GM23338 (cell line): Measurements from ENCODE around the gene CDON. TPM values are rescaled to one million over a fixed set of nuclear protein-coding genes. Genes with fewer than 3 reads are reported as not detected.

Source experiments
- ATAC-seq: fragments of 200-7000 bp; cut with Tn5 transposase; 3 replicates; pipeline ENCODE4 v1.9.1; 2020
- DNase-seq: peaks from one replicate; pipeline ENCODE4 v3.0.0-alpha.2; 2015; ENCODE audit warnings: low spot score
- H2AFZ ChIP-seq: fragments of 200-600 bp; sonication (generic); 2 replicates; pipeline ENCODE4 v1.8.0; 2016; ENCODE audit warnings: antibody characterized with exemption, mild to moderate bottlenecking, moderate library complexity
- H3F3A ChIP-seq: fragments of 200-600 bp; sonication (generic); replicated peaks from 2 replicates; pipeline ENCODE4 v1.8.0; 2017; ENCODE audit warnings: antibody characterized with exemption, mixed run types, low read depth
- H3K27ac ChIP-seq: fragments of 200-600 bp; sonication (generic); 2 replicates; pipeline ENCODE4 v1.6.1; 2016; ENCODE audit warnings: low read depth
- H3K27me3 ChIP-seq: fragments of 200-600 bp; sonication (generic); 2 replicates; pipeline ENCODE4 v1.8.0; 2016; ENCODE audit warnings: mild to moderate bottlenecking, mixed run types, moderate library complexity; ENCODE audit not compliant: insufficient read depth
- H3K36me3 ChIP-seq: fragments of 200-600 bp; sonication (generic); 2 replicates; pipeline ENCODE4 v1.8.0; 2016; ENCODE audit warnings: mild to moderate bottlenecking; ENCODE audit not compliant: insufficient read depth
- H3K4me1 ChIP-seq: fragments of 200-600 bp; sonication (generic); 2 replicates; pipeline ENCODE4 v1.8.0; 2016; ENCODE audit warnings: mild to moderate bottlenecking, moderate library complexity; ENCODE audit not compliant: insufficient read depth
- H3K4me2 ChIP-seq: fragments of 200-600 bp; sonication (generic); 2 replicates; pipeline ENCODE4 v1.7.1; 2017; ENCODE audit warnings: mixed run types
- H3K4me3 ChIP-seq: fragments of 200-600 bp; sonication (generic); 2 replicates; pipeline ENCODE4 v1.6.1; 2016; ENCODE audit warnings: mixed run types
- H3K79me2 ChIP-seq: fragments of 200-600 bp; sonication (generic); replicated peaks from 2 replicates; pipeline ENCODE4 v1.8.0; 2017; ENCODE audit warnings: mild to moderate bottlenecking; ENCODE audit not compliant: insufficient read depth
- H3K9me2 ChIP-seq: fragments of 200-600 bp; sonication (generic); 2 replicates; pipeline ENCODE4 v1.8.0; 2017; ENCODE audit not compliant: insufficient read depth
- H4K20me1 ChIP-seq: fragments of 200-600 bp; sonication (generic); replicated peaks from 2 replicates; pipeline ENCODE4 v1.8.0; 2017; ENCODE audit warnings: mild to moderate bottlenecking; ENCODE audit not compliant: insufficient read depth
- H3K27ac Mint-ChIP-seq: 2 replicates; pipeline ENCODE4 v1.8.0; 2020; ENCODE audit warnings: inconsistent platforms, mild to moderate bottlenecking, moderate library complexity, mixed read lengths
- H3K27me3 Mint-ChIP-seq: 3 replicates; pipeline ENCODE4 v1.8.0; 2022; ENCODE audit warnings: low read depth, mild to moderate bottlenecking, moderate library complexity, mixed read lengths, inconsistent platforms; ENCODE audit not compliant: insufficient read depth, poor library complexity
- H3K36me3 Mint-ChIP-seq: 3 replicates; pipeline ENCODE4 v1.8.0; 2021; ENCODE audit warnings: low read depth, mild to moderate bottlenecking, inconsistent platforms, moderate library complexity, mixed read lengths
- H3K4me1 Mint-ChIP-seq: 3 replicates; pipeline ENCODE4 v1.8.0; 2020; ENCODE audit warnings: mild to moderate bottlenecking, inconsistent platforms, mixed read lengths
- H3K4me3 Mint-ChIP-seq: 3 replicates; pipeline ENCODE4 v1.8.0; 2021; ENCODE audit warnings: moderate library complexity, mild to moderate bottlenecking, inconsistent platforms, mixed read lengths
- H3K9me3 Mint-ChIP-seq: 3 replicates; pipeline ENCODE4 v1.8.0; 2020; ENCODE audit warnings: moderate library complexity, mild to moderate bottlenecking, inconsistent platforms, mixed read lengths
- CREB1 ChIP-seq: fragments of 250-450 bp; sonication (Bioruptor Pico); IDR thresholded peaks from 2 replicates; pipeline ENCODE4 v1.5.0; 2020; ENCODE audit warnings: low read depth, mild to moderate bottlenecking, moderate library complexity
- JUNB ChIP-seq: IDR thresholded peaks from one replicate; pipeline ENCODE4 v1.6.1; 2016; ENCODE audit warnings: antibody characterized with exemption; ENCODE audit not compliant: unreplicated experiment
- NANOG ChIP-seq: IDR thresholded peaks from 2 replicates; pipeline ENCODE4 v1.6.1; 2016; ENCODE audit warnings: antibody characterized with exemption, borderline replicate concordance
- POLR2AphosphoS5 ChIP-seq: IDR thresholded peaks from 2 replicates; pipeline ENCODE4 v1.6.1; 2016; ENCODE audit warnings: antibody characterized with exemption, low read depth
- STAT1 ChIP-seq: IDR thresholded peaks from one replicate; pipeline ENCODE4 v1.6.1; 2016; ENCODE audit warnings: antibody characterized with exemption; ENCODE audit not compliant: unreplicated experiment
- ZNF114 ChIP-seq: fragments of 250-450 bp; sonication (Bioruptor Pico); IDR thresholded peaks from 2 replicates; pipeline ENCODE4 v1.5.0; 2020; ENCODE audit warnings: mild to moderate bottlenecking, moderate library complexity
- ZNF331 ChIP-seq: fragments of 250-450 bp; sonication (Bioruptor Pico); IDR thresholded peaks from 2 replicates; pipeline ENCODE4 v1.5.0; 2020; ENCODE audit warnings: low read depth, mild to moderate bottlenecking, moderate library complexity
- polyA plus RNA-seq: library from polyadenylated mRNA; unstranded; fragments of >200 nt; fragmentation: Nextera tagmentation; extraction: Ambion mirVana; gene quantifications from 2 replicates; pipeline ENCODE4 v1.2.1, GENCODE V29; 2016
- total RNA-seq: library from RNA; depleted of rRNA; stranded (reverse); fragments of >200 nt; shearing (Covaris generic); gene quantifications from 2 replicates; pipeline ENCODE4 v1.2.3, GENCODE V29; 2014
- TF ChIP-seq, protein P1 (sequence below): IDR thresholded peaks from one replicate; pipeline ENCODE4 v1.6.1; 2018; ENCODE audit warnings: antibody characterized with exemption; ENCODE audit not compliant: unreplicated experiment
- TF ChIP-seq, protein P2 (sequence below): fragments of 250-450 bp; sonication (Bioruptor Pico); IDR thresholded peaks from 2 replicates; pipeline ENCODE4 v1.5.0; 2020; ENCODE audit warnings: mild to moderate bottlenecking, moderate library complexity

Gene CDON
- total and polyA plus RNA-seq, 2 experiments from 2014 or later = 4.1 to 35.5 TPM

DNA sequence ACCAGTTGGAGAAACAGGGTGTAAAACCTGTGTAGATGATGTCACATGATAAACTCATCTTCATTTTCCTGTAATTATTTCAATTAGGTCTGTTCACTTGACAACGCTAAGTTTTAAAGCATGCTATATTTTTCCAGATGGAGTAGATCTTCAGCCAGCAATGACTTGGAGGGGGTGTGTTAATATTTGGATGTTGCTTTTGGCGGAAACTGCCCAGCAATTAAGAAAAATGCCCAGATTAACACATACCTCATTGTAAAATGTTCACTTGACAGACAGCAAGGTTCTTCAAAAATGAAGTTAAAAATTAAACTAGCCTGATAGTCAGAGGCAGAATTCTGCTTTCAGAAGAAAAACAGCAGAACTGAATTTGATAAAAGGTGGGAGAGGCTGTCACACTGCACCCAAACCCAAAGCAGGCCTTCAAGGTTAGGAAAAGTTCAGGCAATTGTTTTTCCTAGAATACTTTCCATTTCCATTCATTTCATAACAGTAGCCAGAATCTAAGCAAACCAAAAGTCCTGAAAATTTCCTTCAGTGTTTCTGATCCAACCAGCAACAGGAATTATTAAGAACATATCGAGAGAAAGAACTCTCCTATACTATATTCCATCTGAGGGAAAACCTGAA is 83.8 kb downstream of the CDON start:
- Mint-ChIP-seq H3K27ac (no peak overlapping the region), H3K4me1 (peaks cover 25% of the 10 kb centered on the region), H3K4me3 (no peak overlapping the region), H3K27me3 (no peaks in the 10 kb centered on the region), H3K9me3 (no peaks in the 10 kb centered on the region), H3K36me3 (0 out of 3 replicates have a peak, but pooled peaks cover 5% of the 10 kb centered on the region)
- Histone ChIP-seq H3K4me2 (no peak overlapping the region), H3K79me2 (no peaks in the 10 kb centered on the region), H3K4me1 (0 out of 2 replicates have a peak, but pooled peaks cover 10% of the 10 kb centered on the region), H3F3A (no peaks in the 10 kb centered on the region), H3K27ac (no peak overlapping the region), H2AFZ (no peak overlapping the region), H3K9me2 (no peaks in the 10 kb centered on the region), H3K27me3 (no peaks in the 10 kb centered on the region), H3K4me3 (no peak overlapping the region), H4K20me1 (no peaks in the 10 kb centered on the region), H3K36me3 (0 out of 2 replicates have a peak, but pooled peaks cover 5% of the 10 kb centered on the region)
- no peak for DNase-seq
- ATAC-seq = no peak
- TF ChIP-seq JUNB = no peak
- TF ChIP-seq, protein P1, sequence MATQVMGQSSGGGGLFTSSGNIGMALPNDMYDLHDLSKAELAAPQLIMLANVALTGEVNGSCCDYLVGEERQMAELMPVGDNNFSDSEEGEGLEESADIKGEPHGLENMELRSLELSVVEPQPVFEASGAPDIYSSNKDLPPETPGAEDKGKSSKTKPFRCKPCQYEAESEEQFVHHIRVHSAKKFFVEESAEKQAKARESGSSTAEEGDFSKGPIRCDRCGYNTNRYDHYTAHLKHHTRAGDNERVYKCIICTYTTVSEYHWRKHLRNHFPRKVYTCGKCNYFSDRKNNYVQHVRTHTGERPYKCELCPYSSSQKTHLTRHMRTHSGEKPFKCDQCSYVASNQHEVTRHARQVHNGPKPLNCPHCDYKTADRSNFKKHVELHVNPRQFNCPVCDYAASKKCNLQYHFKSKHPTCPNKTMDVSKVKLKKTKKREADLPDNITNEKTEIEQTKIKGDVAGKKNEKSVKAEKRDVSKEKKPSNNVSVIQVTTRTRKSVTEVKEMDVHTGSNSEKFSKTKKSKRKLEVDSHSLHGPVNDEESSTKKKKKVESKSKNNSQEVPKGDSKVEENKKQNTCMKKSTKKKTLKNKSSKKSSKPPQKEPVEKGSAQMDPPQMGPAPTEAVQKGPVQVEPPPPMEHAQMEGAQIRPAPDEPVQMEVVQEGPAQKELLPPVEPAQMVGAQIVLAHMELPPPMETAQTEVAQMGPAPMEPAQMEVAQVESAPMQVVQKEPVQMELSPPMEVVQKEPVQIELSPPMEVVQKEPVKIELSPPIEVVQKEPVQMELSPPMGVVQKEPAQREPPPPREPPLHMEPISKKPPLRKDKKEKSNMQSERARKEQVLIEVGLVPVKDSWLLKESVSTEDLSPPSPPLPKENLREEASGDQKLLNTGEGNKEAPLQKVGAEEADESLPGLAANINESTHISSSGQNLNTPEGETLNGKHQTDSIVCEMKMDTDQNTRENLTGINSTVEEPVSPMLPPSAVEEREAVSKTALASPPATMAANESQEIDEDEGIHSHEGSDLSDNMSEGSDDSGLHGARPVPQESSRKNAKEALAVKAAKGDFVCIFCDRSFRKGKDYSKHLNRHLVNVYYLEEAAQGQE = no peak
- TF ChIP-seq CREB1 (CRISPR knock-in tag) = no peak
- TF ChIP-seq ZNF331 = no peak

DNA sequence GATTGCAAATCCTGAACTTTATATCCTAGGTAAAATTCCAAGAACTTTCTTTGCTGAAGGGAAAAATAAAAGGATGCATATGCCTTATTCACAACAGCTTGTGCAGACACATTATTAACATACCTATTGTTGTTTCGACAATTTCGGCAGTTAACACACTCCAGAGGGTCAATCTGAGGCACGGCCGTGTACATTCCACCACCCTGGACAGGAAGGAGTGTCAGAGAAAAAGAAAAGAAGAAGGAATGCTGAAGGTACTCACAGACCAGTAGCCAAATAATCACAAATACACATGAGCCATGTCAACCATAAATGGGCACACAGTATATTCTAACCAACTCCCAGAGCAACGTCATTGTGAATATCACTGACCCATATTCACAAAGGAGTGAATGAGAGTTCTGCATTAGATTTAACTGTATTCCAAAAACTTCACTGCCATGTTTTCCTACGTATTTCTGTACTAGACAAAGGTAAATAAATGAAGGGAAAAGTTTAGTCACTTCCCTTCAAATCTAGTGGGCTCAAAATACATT is 84.4 kb downstream of the CDON start:
- Histone ChIP-seq H3K27ac (no peak overlapping the region), H3K36me3 (no peaks in the 10 kb centered on the region), H3K79me2 (no peaks in the 10 kb centered on the region), H3K4me2 (no peak overlapping the region), H3K9me2 (no peaks in the 10 kb centered on the region), H3K4me3 (no peak overlapping the region), H3F3A (no peaks in the 10 kb centered on the region), H3K4me1 (0 out of 2 replicates have a peak, but pooled peaks cover 10% of the 10 kb centered on the region), H2AFZ (no peak overlapping the region), H4K20me1 (no peaks in the 10 kb centered on the region), H3K27me3 (no peaks in the 10 kb centered on the region)
- Mint-ChIP-seq H3K27ac (no peak overlapping the region; the same call in 1 of the 2 replicates), H3K9me3 (no peaks in the 10 kb centered on the region), H3K27me3 (no peaks in the 10 kb centered on the region), H3K36me3 (0 out of 3 replicates have a peak, but pooled peaks cover 5% of the 10 kb centered on the region), H3K4me3 (no peak overlapping the region), H3K4me1 (peaks cover 25% of the 10 kb centered on the region)
- DNase-seq (no peak), ATAC-seq (no peak)
- TF ChIP-seq ZNF114 (CRISPR knock-in tag) (no peak), JUNB (no peak), CREB1 (CRISPR knock-in tag) (no peak), STAT1 (no peak), POLR2AphosphoS5 (no peak), NANOG (no peak)
- TF ChIP-seq, protein P2, sequence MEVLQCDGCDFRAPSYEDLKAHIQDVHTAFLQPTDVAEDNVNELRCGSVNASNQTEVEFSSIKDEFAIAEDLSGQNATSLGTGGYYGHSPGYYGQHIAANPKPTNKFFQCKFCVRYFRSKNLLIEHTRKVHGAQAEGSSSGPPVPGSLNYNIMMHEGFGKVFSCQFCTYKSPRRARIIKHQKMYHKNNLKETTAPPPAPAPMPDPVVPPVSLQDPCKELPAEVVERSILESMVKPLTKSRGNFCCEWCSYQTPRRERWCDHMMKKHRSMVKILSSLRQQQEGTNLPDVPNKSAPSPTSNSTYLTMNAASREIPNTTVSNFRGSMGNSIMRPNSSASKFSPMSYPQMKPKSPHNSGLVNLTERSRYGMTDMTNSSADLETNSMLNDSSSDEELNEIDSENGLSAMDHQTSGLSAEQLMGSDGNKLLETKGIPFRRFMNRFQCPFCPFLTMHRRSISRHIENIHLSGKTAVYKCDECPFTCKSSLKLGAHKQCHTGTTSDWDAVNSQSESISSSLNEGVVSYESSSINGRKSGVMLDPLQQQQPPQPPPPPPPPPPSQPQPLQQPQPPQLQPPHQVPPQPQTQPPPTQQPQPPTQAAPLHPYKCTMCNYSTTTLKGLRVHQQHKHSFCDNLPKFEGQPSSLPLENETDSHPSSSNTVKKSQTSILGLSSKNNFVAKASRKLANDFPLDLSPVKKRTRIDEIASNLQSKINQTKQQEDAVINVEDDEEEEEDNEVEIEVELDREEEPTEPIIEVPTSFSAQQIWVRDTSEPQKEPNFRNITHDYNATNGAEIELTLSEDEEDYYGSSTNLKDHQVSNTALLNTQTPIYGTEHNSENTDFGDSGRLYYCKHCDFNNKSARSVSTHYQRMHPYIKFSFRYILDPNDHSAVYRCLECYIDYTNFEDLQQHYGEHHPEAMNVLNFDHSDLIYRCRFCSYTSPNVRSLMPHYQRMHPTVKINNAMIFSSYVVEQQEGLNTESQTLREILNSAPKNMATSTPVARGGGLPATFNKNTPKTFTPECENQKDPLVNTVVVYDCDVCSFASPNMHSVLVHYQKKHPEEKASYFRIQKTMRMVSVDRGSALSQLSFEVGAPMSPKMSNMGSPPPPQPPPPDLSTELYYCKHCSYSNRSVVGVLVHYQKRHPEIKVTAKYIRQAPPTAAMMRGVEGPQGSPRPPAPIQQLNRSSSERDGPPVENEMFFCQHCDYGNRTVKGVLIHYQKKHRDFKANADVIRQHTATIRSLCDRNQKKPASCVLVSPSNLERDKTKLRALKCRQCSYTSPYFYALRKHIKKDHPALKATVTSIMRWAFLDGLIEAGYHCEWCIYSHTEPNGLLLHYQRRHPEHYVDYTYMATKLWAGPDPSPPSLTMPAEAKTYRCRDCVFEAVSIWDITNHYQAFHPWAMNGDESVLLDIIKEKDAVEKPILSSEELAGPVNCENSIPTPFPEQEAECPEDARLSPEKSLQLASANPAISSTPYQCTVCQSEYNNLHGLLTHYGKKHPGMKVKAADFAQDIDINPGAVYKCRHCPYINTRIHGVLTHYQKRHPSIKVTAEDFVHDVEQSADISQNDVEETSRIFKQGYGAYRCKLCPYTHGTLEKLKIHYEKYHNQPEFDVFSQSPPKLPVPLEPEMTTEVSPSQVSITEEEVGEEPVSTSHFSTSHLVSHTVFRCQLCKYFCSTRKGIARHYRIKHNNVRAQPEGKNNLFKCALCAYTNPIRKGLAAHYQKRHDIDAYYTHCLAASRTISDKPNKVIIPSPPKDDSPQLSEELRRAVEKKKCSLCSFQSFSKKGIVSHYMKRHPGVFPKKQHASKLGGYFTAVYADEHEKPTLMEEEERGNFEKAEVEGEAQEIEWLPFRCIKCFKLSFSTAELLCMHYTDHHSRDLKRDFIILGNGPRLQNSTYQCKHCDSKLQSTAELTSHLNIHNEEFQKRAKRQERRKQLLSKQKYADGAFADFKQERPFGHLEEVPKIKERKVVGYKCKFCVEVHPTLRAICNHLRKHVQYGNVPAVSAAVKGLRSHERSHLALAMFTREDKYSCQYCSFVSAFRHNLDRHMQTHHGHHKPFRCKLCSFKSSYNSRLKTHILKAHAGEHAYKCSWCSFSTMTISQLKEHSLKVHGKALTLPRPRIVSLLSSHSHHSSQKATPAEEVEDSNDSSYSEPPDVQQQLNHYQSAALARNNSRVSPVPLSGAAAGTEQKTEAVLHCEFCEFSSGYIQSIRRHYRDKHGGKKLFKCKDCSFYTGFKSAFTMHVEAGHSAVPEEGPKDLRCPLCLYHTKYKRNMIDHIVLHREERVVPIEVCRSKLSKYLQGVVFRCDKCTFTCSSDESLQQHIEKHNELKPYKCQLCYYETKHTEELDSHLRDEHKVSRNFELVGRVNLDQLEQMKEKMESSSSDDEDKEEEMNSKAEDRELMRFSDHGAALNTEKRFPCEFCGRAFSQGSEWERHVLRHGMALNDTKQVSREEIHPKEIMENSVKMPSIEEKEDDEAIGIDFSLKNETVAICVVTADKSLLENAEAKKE (CRISPR knock-in tag) = no peak
